ENCODE data around the gene P4HA2. TPM values are rescaled to one million over a fixed set of nuclear protein-coding genes. Genes with fewer than 3 reads are reported as not detected.

Gene P4HA2
- polyA plus RNA-seq, 1 experiment: 435 TPM

GRCh38 chr5:132273631-132274030, 46.0 kb upstream of the P4HA2 start:
- DNase-seq (ENCODE audit: low read depth): no peak
- Histone ChIP-seq H3K4me3 (ENCODE audit: low read depth, low read length) (no peak overlapping the region), H3K36me3 (ENCODE audit: control insufficient read depth, insufficient read depth, low read length) (peaks cover 15% of the 10 kb centered on the region), H3K27me3 (ENCODE audit: control insufficient read depth, insufficient read depth, low read length) (no peaks in the 10 kb centered on the region)
- CTCF ChIA-PET: interaction anchor here (0.5 to 2.6 kb wide), 12 partner anchors 8 to 629 kb away, joined by 3 to 20 read pairs (median 6); partner anchors contain the start of gene SLC22A4
- POLR2A ChIA-PET: no interaction called here
- TF ChIP-seq CTCF (IDR thresholded peaks at IDR 0.05; ENCODE audit: insufficient read depth, low read depth, low read length): no peak

- POLR2A ChIA-PET: no interaction called here
- no peaks in the 10 kb centered on the region for H3K27me3 ChIP-seq (ENCODE audit: control insufficient read depth, insufficient read depth, low read length)
- peaks cover 15% of the 10 kb centered on the region for H3K36me3 ChIP-seq (ENCODE audit: control insufficient read depth, insufficient read depth, low read length)
- peak; percentile 85 for TF ChIP-seq CTCF (IDR thresholded peaks at IDR 0.05; ENCODE audit: insufficient read depth, low read depth, low read length)
- no peak overlapping the region for H3K4me3 ChIP-seq (ENCODE audit: low read depth, low read length)
- DNase-seq (ENCODE audit: low read depth): no peak
- CTCF ChIA-PET: interaction anchor here (0.6 to 2.6 kb wide), 25 partner anchors 9 to 394 kb away, joined by 3 to 20 read pairs (median 4); partner anchors contain the start of gene SLC22A4
Measured at GRCh38 chr5:132272311-132273210, 44.9 kb upstream of the P4HA2 start.

- CTCF ChIA-PET: interaction anchor here (0.7 to 2.6 kb wide), 19 partner anchors 8 to 232 kb away, joined by 3 to 20 read pairs (median 4); partner anchors contain the start of gene SLC22A4
- peaks cover 17% of the 10 kb centered on the region for H3K36me3 ChIP-seq (ENCODE audit: control insufficient read depth, insufficient read depth, low read length)
- POLR2A ChIA-PET: no interaction called here
Measured at GRCh38 chr5:132271251-132272246, 43.9 kb upstream of the P4HA2 start.

GRCh38 chr5:132270706-132271105, 43.1 kb upstream of the P4HA2 start:
- POLR2A ChIA-PET: no interaction called here
- no peak for DNase-seq (ENCODE audit: low read depth)
- peaks cover 20% of the 10 kb centered on the region for H3K36me3 ChIP-seq (ENCODE audit: control insufficient read depth, insufficient read depth, low read length)
- no peak for TF ChIP-seq CTCF (IDR thresholded peaks at IDR 0.05; ENCODE audit: insufficient read depth, low read depth, low read length)
- CTCF ChIA-PET: interaction anchor here (1.1 kb wide), 2 partner anchors 11 to 32 kb away, joined by 3 to 4 read pairs; no protein-coding TSS in a partner anchor
- H3K27me3 ChIP-seq (ENCODE audit: control insufficient read depth, insufficient read depth, low read length): no peaks in the 10 kb centered on the region
- H3K4me3 ChIP-seq (ENCODE audit: low read depth, low read length): no peak overlapping the region

More at GRCh38 chr5:132271251-132272246, 43.9 kb upstream of the P4HA2 start:
- Histone ChIP-seq H3K27me3 (ENCODE audit: control insufficient read depth, insufficient read depth, low read length) (no peaks in the 10 kb centered on the region), H3K4me3 (ENCODE audit: low read depth, low read length) (no peak overlapping the region)
- no peak for DNase-seq (ENCODE audit: low read depth)
- TF ChIP-seq CTCF (IDR thresholded peaks at IDR 0.05; ENCODE audit: insufficient read depth, low read depth, low read length): no peak
